ENCODE measurements around the gene COX7A2. TPM values are rescaled to one million over a fixed set of nuclear protein-coding genes. Genes with fewer than 3 reads are reported as not detected.

Gene COX7A2
- total and polyA plus RNA-seq, 10 of the 15 experiments (the other 5 are each of a cell fraction or from before 2014, with no cell fraction given) = 199 to 1,834 (median 576) TPM

GRCh38 chr6:75279418-75279817 lies 35.8 kb upstream of the COX7A2 start:
- Histone ChIP-seq H2AFZ (ENCODE audit: control insufficient read depth, low read depth, low read length) (no peak overlapping the region), H3K4me1 (ENCODE audit: control insufficient read depth, insufficient read depth, low read length) (no peaks in the 10 kb centered on the region), H3K27ac (ENCODE audit: control insufficient read depth, insufficient read depth) (peak overlapping the region; percentile 13; the same call in 1 of the 2 replicates), H3K79me2 (ENCODE audit: control insufficient read depth, insufficient read depth, low read length) (peaks cover 98% of the 10 kb centered on the region), H3K4me3 (peak overlapping the region; percentile 25), H3K9ac (ENCODE audit: control insufficient read depth, insufficient read depth, low read length) (0 out of 2 replicates have a peak overlapping the region, but pooled peaks have one; percentile 4), H3K36me3 (ENCODE audit: control insufficient read depth in 2 of 2, insufficient read depth in 2 of 2, low read length in 1 of 2) (peaks cover 0 to 2% of the 10 kb centered on the region in 2 experiments; a peak in 1 of 4 replicates), H3K27me3 (replicated peaks in 1 of 2; ENCODE audit: control insufficient read depth in 2 of 2, insufficient read depth in 2 of 2, low read length in 1 of 2) (no peaks in the 10 kb centered on the region), H3K4me2 (ENCODE audit: control insufficient read depth, insufficient read depth) (peak overlapping the region; percentile 11; the same call in 1 of the 2 replicates), H4K20me1 (ENCODE audit: control insufficient read depth, insufficient read depth) (no peaks in the 10 kb centered on the region), H3K9me3 (replicated peaks; ENCODE audit: control insufficient read depth, insufficient read depth, low read length) (peaks cover 5% of the 10 kb centered on the region; the same call in 2 of the 3 replicates)
- DNase-seq (ENCODE audit: low read depth, low spot score) = no peak
- CTCF ChIA-PET = interaction anchor here (0.6 to 9.1 kb wide), 6 partner anchors 10 to 306 kb away, joined by 3 to 163 read pairs (median 5); no protein-coding TSS in a partner anchor
- no peak for FAIRE-seq
- POLR2A ChIA-PET = interaction anchor here (1.5 to 2.7 kb wide), 2 partner anchors 9 to 11 kb away, joined by 9 to 10 read pairs; no protein-coding TSS in a partner anchor
- intact Hi-C loops (cut with micrococcal nuclease; ENCODE audit: unreplicated experiment) (no loop called here), in situ Hi-C loops (cut with MboI) (no loop called here)
- no TSS peak for BruUV-seq (replicated peaks)
- RAD21 ChIA-PET (ENCODE audit: unreplicated experiment) = interaction anchor here (1.2 to 9.2 kb wide), 3 partner anchors 10 to 214 kb away, joined by 7 to 142 read pairs (median 8); partner anchors contain the start of gene FILIP1
- SMC1A ChIA-PET (ENCODE audit: uncharacterized antibody, unreplicated experiment) = interaction anchor here (0.9 to 12.7 kb wide), 12 partner anchors 8 to 244 kb away, joined by 3 to 196 read pairs (median 5); partner anchors contain the start of genes COX7A2 and FILIP1
- WGBS (ENCODE audit: insufficient coverage, insufficient replicate concordance, low lambda C conversion rate, missing lambda C conversion rate) = 71% methylated on average over 2 of the region's 2 CpGs
- ATAC-seq = peak; percentile 1; the same call in 1 of the 3 replicates
- TF ChIP-seq ZNF592 (IDR thresholded peaks at IDR 0.05) (no peak), IKZF1 (conservative IDR thresholded peaks at IDR 0.05) (no peak), FOXK2 (IDR thresholded peaks at IDR 0.05) (no peak), PBX3 (IDR thresholded peaks at IDR 0.05; ENCODE audit: insufficient replicate concordance, low read depth, low read length) (no peak), ATF3 (IDR thresholded peaks at IDR 0.05; ENCODE audit: borderline replicate concordance, extremely low read depth, low read depth, low read length) (no peak), TCF7 (IDR thresholded peaks at IDR 0.05; ENCODE audit: borderline replicate concordance) (no peak), EGR1 (IDR thresholded peaks at IDR 0.05; ENCODE audit: borderline replicate concordance in 1 of 2, low read depth in 2 of 2, low read length in 2 of 2) (no peak), TBL1XR1 (IDR thresholded peaks at IDR 0.05; ENCODE audit: low read depth, low read length) (no peak), NR2C2 (IDR thresholded peaks at IDR 0.05; ENCODE audit: borderline replicate concordance, control insufficient read depth, insufficient read length, low read depth) (no peak), CEBPZ (IDR thresholded peaks at IDR 0.05; ENCODE audit: low read depth, low read length) (no peak), IRF5 (IDR thresholded peaks at IDR 0.05; ENCODE audit: borderline replicate concordance) (no peak), SMAD1 (IDR thresholded peaks at IDR 0.05; ENCODE audit: low read depth, partially characterized antibody) (no peak)

Data from GM12878 (cell line).